Spleen (tissue), 7 donors: ENCODE results near the gene LAMB1.

Experiments used
- CTCF ChIP-seq, 11 experiments: fragments of 200-600 bp in 7 of 11; fragments of 450-650 bp in 4 of 11; sonication (generic) in 4 of 11; IDR thresholded peaks in 8 of 11; conservative IDR thresholded peaks in 3 of 11; 1 replicate in 7 of 11; 2 replicates in 4 of 11; pipeline versions ENCODE4 v1.4.0 to v1.8.0; 2016 to 2021; ENCODE audit warnings: antibody characterized with exemption in 11 of 11, inconsistent platforms in 4 of 11, mild to moderate bottlenecking in 1 of 11
- POLR2A ChIP-seq, 3 donors: fragments of 450-650 bp; IDR thresholded peaks; one replicate each; pipeline ENCODE4 v1.5.1; 2017; ENCODE audit warnings: antibody characterized with exemption in 3 of 3, mild to moderate bottlenecking in 1 of 3
- donor health status: DM: no; HTN: no; CAD: no; lungs with moderate emphysema.
- donor health status: DM: no; HTN: no; CAD: no.
- donor health status: DM: no; HTN: no; CAD: no.

- TF ChIP-seq CTCF (IDR thresholded peaks at IDR 0.05 in 8 of 11, conservative IDR thresholded peaks at IDR 0.05 in 3 of 11) (no peak), POLR2A (IDR thresholded peaks at IDR 0.05) (no peak)
Measured at GRCh38 chr7:107958764-107959526, 44.0 kb downstream of the LAMB1 start.
